Activated CD8-positive, alpha-beta memory T cell treated with anti-CD3 and anti-CD28 coated beads, Interleukin-2, amount 10 ng/mL, durations not matched to agents 7 days and 5 days (primary cell): ENCODE measurements around the gene GRID2. TPM values are rescaled to one million over a fixed set of nuclear protein-coding genes. Genes with fewer than 3 reads are reported as not detected.

Source experiments
- ATAC-seq: fragments of 150-1000 bp; cut with Tn5 transposase; one replicate; pipeline ENCODE4 v1.10.0; 2021; ENCODE audit warnings: moderate library complexity
- CTCF ChIA-PET: fragments of 350-600 bp; sonication (Branson Sonifier 250); formaldehyde crosslinking; loops from one replicate; lab custom pipeline; 2021; ENCODE audit warnings: antibody characterized with exemption; lab: Charles Lee
- DNase-seq: peaks from one replicate; pipeline ENCODE4 v3.0.0-alpha.2; 2020
- H3K27ac Mint-ChIP-seq: one replicate; pipeline ENCODE4 v1.8.0; 2021; ENCODE audit warnings: mild to moderate bottlenecking, mixed read lengths
- H3K27me3 Mint-ChIP-seq: one replicate; pipeline ENCODE4 v1.8.0; 2021; ENCODE audit warnings: mixed read lengths
- H3K36me3 Mint-ChIP-seq: one replicate; pipeline ENCODE4 v1.8.0; 2021; ENCODE audit warnings: mild to moderate bottlenecking, mixed read lengths
- H3K4me1 Mint-ChIP-seq: one replicate; pipeline ENCODE4 v1.8.0; 2021; ENCODE audit warnings: mixed read lengths
- H3K4me3 Mint-ChIP-seq: one replicate; pipeline ENCODE4 v1.8.0; 2021; ENCODE audit warnings: mild to moderate bottlenecking, moderate library complexity, mixed read lengths
- H3K9me3 Mint-ChIP-seq: one replicate; pipeline ENCODE4 v1.8.0; 2022; ENCODE audit warnings: low read depth, mixed read lengths
- total RNA-seq, 2 experiments: library from RNA; stranded (reverse); gene quantifications; one replicate each; pipeline ENCODE4 v1.2.3, GENCODE V29; 2021

The GRID2 gene
- total RNA-seq, 2 experiments from 2014 or later, result not detected

GRCh38 chr4:92654084-92654483, 350.3 kb downstream of the GRID2 start:
- H3K36me3 Mint-ChIP-seq, result no peaks in the 10 kb centered on the region
- no peak overlapping the region for H3K4me3 Mint-ChIP-seq
- H3K4me1 Mint-ChIP-seq, result no peaks in the 10 kb centered on the region
- DNase-seq (no peak), ATAC-seq (no peak)
- CTCF ChIA-PET, result no interaction called here
- no peak overlapping the region for H3K27ac Mint-ChIP-seq
- no peaks in the 10 kb centered on the region for H3K9me3 Mint-ChIP-seq
- no peaks in the 10 kb centered on the region for H3K27me3 Mint-ChIP-seq

- Mint-ChIP-seq H3K9me3 (no peaks in the 10 kb centered on the region), H3K36me3 (no peaks in the 10 kb centered on the region), H3K4me3 (no peak overlapping the region), H3K27me3 (no peaks in the 10 kb centered on the region), H3K27ac (no peak overlapping the region), H3K4me1 (no peaks in the 10 kb centered on the region)
- no peak for ATAC-seq
- DNase-seq, result no peak
- CTCF ChIA-PET, result no interaction called here
Observed at GRCh38 chr4:92657695-92658094, 353.9 kb downstream of the GRID2 start.

- CTCF ChIA-PET, result no interaction called here
- H3K36me3 Mint-ChIP-seq, result no peaks in the 10 kb centered on the region
Observed at GRCh38 chr4:92658318-92658717, 354.6 kb downstream of the GRID2 start.

GRCh38 chr4:92677805-92678204, 374.0 kb downstream of the GRID2 start:
- CTCF ChIA-PET, result no interaction called here
- ATAC-seq (no peak), DNase-seq (no peak)
- no peaks in the 10 kb centered on the region for H3K27me3 Mint-ChIP-seq
- no peak overlapping the region for H3K27ac Mint-ChIP-seq
- H3K4me3 Mint-ChIP-seq, result no peak overlapping the region
- peaks cover 3% of the 10 kb centered on the region for H3K9me3 Mint-ChIP-seq
- H3K36me3 Mint-ChIP-seq, result no peaks in the 10 kb centered on the region
- H3K4me1 Mint-ChIP-seq, result no peaks in the 10 kb centered on the region

More at GRCh38 chr4:92658318-92658717, 354.6 kb downstream of the GRID2 start:
- Mint-ChIP-seq H3K4me1 (no peaks in the 10 kb centered on the region), H3K27ac (no peak overlapping the region), H3K9me3 (no peaks in the 10 kb centered on the region), H3K4me3 (no peak overlapping the region), H3K27me3 (no peaks in the 10 kb centered on the region)
- ATAC-seq (no peak), DNase-seq (no peak)

- Mint-ChIP-seq H3K4me3 (no peak overlapping the region), H3K4me1 (no peaks in the 10 kb centered on the region), H3K36me3 (no peaks in the 10 kb centered on the region), H3K9me3 (peaks cover 3% of the 10 kb centered on the region), H3K27me3 (no peaks in the 10 kb centered on the region), H3K27ac (no peak overlapping the region)
- CTCF ChIA-PET, result no interaction called here
- ATAC-seq (no peak), DNase-seq (no peak)
Observed at GRCh38 chr4:92678292-92678691, 374.5 kb downstream of the GRID2 start.

- Mint-ChIP-seq H3K4me3 (no peak overlapping the region), H3K4me1 (no peaks in the 10 kb centered on the region), H3K27ac (no peak overlapping the region), H3K9me3 (peaks cover 3% of the 10 kb centered on the region), H3K27me3 (no peaks in the 10 kb centered on the region), H3K36me3 (no peaks in the 10 kb centered on the region)
- DNase-seq (no peak), ATAC-seq (no peak)
- CTCF ChIA-PET, result no interaction called here
Observed at GRCh38 chr4:92679149-92679548, 375.4 kb downstream of the GRID2 start.

- Mint-ChIP-seq H3K36me3 (no peaks in the 10 kb centered on the region), H3K4me3 (no peak overlapping the region), H3K27ac (no peak overlapping the region), H3K9me3 (peaks cover 7% of the 10 kb centered on the region), H3K4me1 (no peaks in the 10 kb centered on the region), H3K27me3 (no peaks in the 10 kb centered on the region)
- ATAC-seq, result no peak
- DNase-seq, result no peak
- CTCF ChIA-PET, result no interaction called here
Observed at GRCh38 chr4:92714640-92715039, 410.9 kb downstream of the GRID2 start.

- Mint-ChIP-seq H3K4me3 (no peak overlapping the region), H3K36me3 (no peaks in the 10 kb centered on the region), H3K4me1 (no peaks in the 10 kb centered on the region), H3K27ac (no peak overlapping the region), H3K9me3 (no peaks in the 10 kb centered on the region), H3K27me3 (no peaks in the 10 kb centered on the region)
- DNase-seq, result no peak
- CTCF ChIA-PET, result no interaction called here
- no peak for ATAC-seq
Observed at GRCh38 chr4:92733231-92733630, 429.5 kb downstream of the GRID2 start.

GRCh38 chr4:92735025-92735665, 431.4 kb downstream of the GRID2 start:
- no peak for DNase-seq
- no peaks in the 10 kb centered on the region for H3K36me3 Mint-ChIP-seq
- H3K4me1 Mint-ChIP-seq, result no peaks in the 10 kb centered on the region
- no peaks in the 10 kb centered on the region for H3K27me3 Mint-ChIP-seq
- no peaks in the 10 kb centered on the region for H3K9me3 Mint-ChIP-seq
- H3K4me3 Mint-ChIP-seq, result no peak overlapping the region
- CTCF ChIA-PET, result no interaction called here
- no peak for ATAC-seq
- no peak overlapping the region for H3K27ac Mint-ChIP-seq

GRCh38 chr4:92760433-92760832, 456.7 kb downstream of the GRID2 start:
- H3K27me3 Mint-ChIP-seq, result no peaks in the 10 kb centered on the region

GRCh38 chr4:92776080-92776479, 472.3 kb downstream of the GRID2 start:
- CTCF ChIA-PET, result no interaction called here
- ATAC-seq (no peak), DNase-seq (no peak)
- Mint-ChIP-seq H3K9me3 (peaks cover 7% of the 10 kb centered on the region), H3K4me3 (no peak overlapping the region), H3K27ac (no peak overlapping the region), H3K4me1 (no peaks in the 10 kb centered on the region), H3K27me3 (no peaks in the 10 kb centered on the region), H3K36me3 (no peaks in the 10 kb centered on the region)

More at GRCh38 chr4:92760433-92760832, 456.7 kb downstream of the GRID2 start:
- DNase-seq (no peak), ATAC-seq (no peak)
- Mint-ChIP-seq H3K4me1 (no peaks in the 10 kb centered on the region), H3K4me3 (no peak overlapping the region), H3K36me3 (no peaks in the 10 kb centered on the region), H3K9me3 (peaks cover 2% of the 10 kb centered on the region), H3K27ac (no peak overlapping the region)
- CTCF ChIA-PET, result no interaction called here

GRCh38 chr4:92789741-92790140, 486.0 kb downstream of the GRID2 start:
- no peak for DNase-seq
- H3K27me3 Mint-ChIP-seq, result no peaks in the 10 kb centered on the region
- no peaks in the 10 kb centered on the region for H3K9me3 Mint-ChIP-seq
- ATAC-seq, result no peak
- CTCF ChIA-PET, result no interaction called here
- H3K4me1 Mint-ChIP-seq, result no peaks in the 10 kb centered on the region
- no peaks in the 10 kb centered on the region for H3K36me3 Mint-ChIP-seq
- no peak overlapping the region for H3K27ac Mint-ChIP-seq
- no peak overlapping the region for H3K4me3 Mint-ChIP-seq

- CTCF ChIA-PET, result no interaction called here
- Mint-ChIP-seq H3K4me3 (no peak overlapping the region), H3K36me3 (no peaks in the 10 kb centered on the region), H3K27ac (no peak overlapping the region), H3K27me3 (no peaks in the 10 kb centered on the region), H3K4me1 (no peaks in the 10 kb centered on the region), H3K9me3 (peaks cover 3% of the 10 kb centered on the region)
- ATAC-seq (no peak), DNase-seq (no peak)
Observed at GRCh38 chr4:92791871-92792440, 488.2 kb downstream of the GRID2 start.

- Mint-ChIP-seq H3K36me3 (no peaks in the 10 kb centered on the region), H3K27ac (no peak overlapping the region), H3K9me3 (peaks cover 4% of the 10 kb centered on the region), H3K4me1 (no peaks in the 10 kb centered on the region), H3K4me3 (no peak overlapping the region), H3K27me3 (no peaks in the 10 kb centered on the region)
- DNase-seq, result no peak
- CTCF ChIA-PET, result no interaction called here
- no peak for ATAC-seq
Observed at GRCh38 chr4:92809381-92809780, 505.6 kb downstream of the GRID2 start.
